NT2/D1 (cell line): ENCODE measurements around the gene SUOX.

Experiments
- SUZ12 ChIP-seq: IDR thresholded peaks from 2 replicates; pipeline ENCODE4 v1.6.1; 2011; ENCODE audit not compliant: insufficient read length, insufficient read depth; ENCODE audit errors: extremely low read depth
- YY1 ChIP-seq: IDR thresholded peaks from 2 replicates; pipeline ENCODE4 v1.6.1; 2011; ENCODE audit not compliant: insufficient read length, insufficient read depth

- no peak for TF ChIP-seq YY1
- no peak for TF ChIP-seq SUZ12
These were observed 24.0 kb upstream of the SUOX start for GRCh38 chr12:55972911-55973598.
